HG03571 (cell line): Measurements from ENCODE around the gene RNF20.
"Not testable (repeated sequence)": the region's sequence is repeated elsewhere in the genome, so short reads cannot be mapped to it uniquely, and the experiment has no call there.

Experiments
- ATAC-seq: cut with Tn5 transposase; IDR thresholded peaks from one replicate; pipeline ENCODE4 v1.9.1; 2021; ENCODE audit not compliant: unreplicated experiment

Gene RNF20

DNA sequence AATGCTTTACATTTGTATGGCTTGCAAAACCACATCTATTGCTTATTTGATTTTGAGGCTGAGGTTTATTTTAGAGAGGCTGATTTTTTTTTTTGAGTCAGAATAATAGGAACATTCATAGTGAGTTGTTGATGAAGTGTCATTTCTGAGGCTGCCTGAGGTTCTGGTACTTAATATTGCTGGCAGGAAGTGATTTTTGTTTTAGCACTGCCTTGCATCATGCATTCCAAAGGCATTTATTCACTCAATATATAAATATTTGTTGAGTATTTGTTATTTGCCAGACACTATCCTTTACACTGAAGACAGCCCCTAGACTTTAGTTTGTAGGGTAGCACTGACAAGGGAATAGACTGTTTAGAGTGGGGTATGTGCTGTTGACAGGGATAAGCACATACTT is 2.7 kb downstream of the RNF20 start:
- ATAC-seq, result no peak

DNA sequence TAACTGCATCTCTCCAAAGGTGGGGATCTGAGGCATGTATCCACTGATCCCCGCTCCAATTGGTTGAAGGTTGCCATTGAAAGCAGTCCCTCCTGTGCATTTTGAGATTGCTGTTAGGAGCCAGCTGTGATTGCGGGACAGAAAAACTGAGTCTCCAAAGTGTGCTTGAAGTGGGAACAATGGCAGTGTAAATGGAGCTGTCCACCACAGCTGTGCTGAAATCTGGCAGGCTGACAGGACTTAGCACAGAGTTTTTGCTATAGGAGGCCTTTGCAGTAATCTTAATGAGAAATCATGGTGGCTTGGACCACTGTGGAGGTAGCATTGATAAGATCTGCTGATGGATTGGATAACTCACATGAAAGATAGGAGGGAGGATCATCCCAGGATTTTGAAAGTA is 3.3 kb downstream of the RNF20 start:
- no peak for ATAC-seq

- no peak for ATAC-seq
Observed at GRCh38 chr9:101540069-101540468, 6.4 kb downstream of the RNF20 start.

DNA sequence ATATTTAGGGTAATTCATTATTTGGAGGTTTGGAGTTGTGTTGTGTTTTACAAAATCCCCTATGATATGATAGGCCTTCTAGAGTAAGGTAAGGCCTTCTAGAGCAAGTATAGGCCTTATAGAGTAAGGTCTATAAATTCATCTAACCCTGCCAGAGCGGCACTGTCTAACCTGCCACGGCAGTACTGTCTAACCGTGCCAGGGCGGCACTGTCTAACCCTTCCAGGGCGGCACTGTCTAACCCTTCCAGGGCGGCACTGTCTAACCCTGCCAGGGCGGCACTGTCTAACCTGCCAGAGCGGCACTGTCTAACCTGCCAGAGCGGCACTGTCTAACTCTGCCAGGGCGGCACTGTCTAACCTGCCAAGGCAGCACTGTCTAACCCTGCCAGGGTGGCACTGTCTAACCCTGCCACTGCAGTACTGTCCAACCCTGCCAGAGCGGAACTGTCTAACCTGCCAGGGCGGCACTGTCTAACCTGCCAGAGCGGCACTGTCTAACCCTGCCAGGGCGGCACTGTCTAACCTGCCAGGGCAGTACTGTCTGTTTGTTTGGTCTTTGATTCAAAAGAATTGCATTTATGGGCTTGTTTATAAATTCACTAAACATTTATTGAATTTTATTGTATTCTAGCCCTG is 9.6 kb downstream of the RNF20 start:
- ATAC-seq, result no peak

DNA sequence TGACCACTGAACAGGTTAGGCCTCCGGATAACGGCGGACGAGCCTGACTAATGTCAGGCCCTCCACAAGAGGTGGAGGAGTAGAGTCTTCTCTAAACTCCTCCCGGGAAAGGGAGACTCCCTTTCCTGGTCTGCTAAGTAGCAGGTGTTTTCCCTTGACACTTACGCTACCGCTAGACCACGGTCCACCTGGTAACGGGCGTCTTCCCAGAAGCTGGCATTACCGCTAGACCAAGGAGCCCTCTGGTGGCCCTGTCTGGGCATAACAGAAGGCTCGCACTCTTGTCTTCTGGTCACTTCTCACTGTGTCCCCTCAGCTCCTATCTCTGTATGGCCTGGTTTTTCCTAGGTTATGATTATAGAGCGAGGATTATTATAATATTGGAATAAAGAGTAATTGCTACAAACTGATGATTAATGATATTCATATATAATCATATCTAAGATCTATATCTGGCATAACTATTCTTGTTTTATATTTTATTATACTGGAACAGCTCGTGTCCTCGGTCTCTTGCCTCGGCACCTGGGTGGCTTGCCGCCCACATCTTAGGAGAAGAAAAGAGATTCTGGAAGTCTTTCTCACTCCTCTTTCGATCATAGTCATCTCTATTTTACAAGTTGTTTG is 15.9 kb downstream of the RNF20 start:
- not testable (repeated sequence) for ATAC-seq

- ATAC-seq, result no peak
Observed at GRCh38 chr9:101561740-101562139, 28.1 kb downstream of the RNF20 start.

- no peak for ATAC-seq
Observed at GRCh38 chr9:101562966-101563365, 29.3 kb downstream of the RNF20 start.

DNA sequence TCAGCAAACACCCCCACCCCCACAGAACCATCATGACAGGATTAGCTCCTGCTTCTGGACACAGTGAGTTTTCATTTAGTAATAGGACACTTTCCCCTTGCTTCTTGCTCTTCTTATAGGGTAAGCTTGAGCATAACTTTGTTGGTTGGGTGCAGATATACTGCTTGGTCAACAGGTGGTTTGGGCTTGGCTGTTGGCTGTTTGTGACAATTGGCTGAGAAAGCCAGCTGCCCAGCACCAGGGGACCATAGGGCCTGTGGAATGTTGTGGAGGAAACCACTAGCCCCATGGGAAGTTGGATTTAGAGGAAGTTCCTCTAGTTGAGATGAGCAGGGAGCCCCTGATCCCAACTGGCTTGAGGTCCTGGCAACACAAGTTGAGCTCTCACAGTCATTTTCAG is 30.6 kb downstream of the RNF20 start:
- ATAC-seq, result no peak

GRCh38 chr9:101566904-101567724 is 33.5 kb downstream of the RNF20 start:
- ATAC-seq, result no peak

- no peak for ATAC-seq
Observed at GRCh38 chr9:101567725-101568350, 34.2 kb downstream of the RNF20 start.

DNA sequence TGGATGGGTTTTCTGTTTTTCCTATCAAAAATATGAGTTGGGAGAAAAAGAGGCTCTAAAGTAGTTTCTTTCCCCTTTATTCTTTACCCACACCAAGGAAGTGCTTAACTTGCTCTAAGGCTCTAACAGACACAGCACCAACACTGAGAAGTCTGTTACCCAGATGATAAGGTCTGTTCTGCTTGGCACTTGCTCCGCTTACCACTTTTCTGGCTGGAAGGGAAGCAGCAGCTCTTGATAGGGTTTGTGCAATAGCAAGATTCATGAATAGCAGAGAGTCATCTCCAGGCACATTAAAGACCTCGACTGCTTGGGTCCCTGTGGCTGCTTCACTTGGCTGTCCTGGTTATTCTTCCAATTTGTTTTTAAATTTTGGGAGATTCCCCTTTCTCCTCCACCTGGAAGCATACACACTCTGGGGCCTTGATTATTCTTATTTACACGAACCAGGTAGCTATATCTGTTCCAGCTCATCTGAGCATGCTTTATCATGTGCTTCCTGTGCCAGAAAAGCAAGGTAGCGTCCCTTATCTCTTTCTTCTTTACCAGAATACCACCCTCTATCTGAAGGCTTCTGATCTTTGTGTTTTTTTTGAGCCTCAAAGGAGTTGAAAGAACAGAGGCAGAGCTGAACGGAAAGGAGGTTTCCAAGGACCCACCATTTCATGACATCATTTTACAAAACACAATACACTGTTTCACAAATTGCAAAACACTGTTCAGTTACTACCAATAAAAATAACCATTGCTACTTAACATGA is 36.3 kb downstream of the RNF20 start:
- ATAC-seq, result no peak

- ATAC-seq, result no peak
Observed at GRCh38 chr9:101571114-101571513, 37.5 kb downstream of the RNF20 start.

DNA sequence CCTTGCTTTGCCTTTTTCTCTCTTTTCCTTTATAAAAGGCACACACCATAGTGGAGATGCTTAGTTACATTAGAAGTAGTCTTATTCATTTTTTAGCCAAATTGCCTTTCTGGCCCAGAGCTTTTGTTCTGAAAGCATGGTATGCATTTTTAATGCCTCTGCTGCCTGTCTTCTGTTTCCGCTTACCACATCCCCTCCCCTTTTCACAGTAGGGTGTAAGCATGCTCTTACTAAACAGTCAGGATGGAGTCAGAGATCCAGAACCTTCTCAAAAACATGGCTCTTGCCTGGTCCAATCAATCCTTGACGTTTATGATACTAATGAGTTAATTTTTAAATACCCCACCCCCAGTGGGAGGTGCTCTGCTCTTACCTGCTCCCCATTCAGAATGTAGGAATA is 38.7 kb downstream of the RNF20 start:
- no peak for ATAC-seq

- no peak for ATAC-seq
Observed at GRCh38 chr9:101574731-101575333, 41.2 kb downstream of the RNF20 start.

DNA sequence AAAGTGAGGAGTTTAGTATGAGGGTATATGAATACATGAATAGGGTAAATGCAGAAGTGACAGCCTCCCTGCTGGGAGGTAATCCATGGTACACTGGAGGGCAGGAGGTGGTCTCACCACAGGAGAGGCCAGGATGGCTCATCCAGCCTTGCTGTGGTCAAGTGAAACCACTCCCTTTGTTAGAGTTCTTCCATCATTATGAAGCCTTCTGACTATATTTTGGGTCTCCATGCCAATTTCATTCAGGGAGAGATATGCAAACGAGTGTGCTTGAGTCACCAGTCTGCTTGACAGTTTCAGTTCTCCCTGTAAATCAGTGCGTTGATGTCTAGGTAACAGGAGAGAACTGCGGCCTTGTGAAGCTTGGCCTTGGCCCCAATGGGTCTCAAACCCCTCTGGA is 44.7 kb downstream of the RNF20 start:
- no peak for ATAC-seq

- no peak for ATAC-seq
Observed at GRCh38 chr9:101579711-101580545, 46.3 kb downstream of the RNF20 start.

GRCh38 chr9:101582553-101582952 is 48.9 kb downstream of the RNF20 start:
- no peak for ATAC-seq

GRCh38 chr9:101585740-101586139 is 52.1 kb downstream of the RNF20 start:
- no peak for ATAC-seq

- ATAC-seq, result peak; percentile 73
Observed at GRCh38 chr9:101586651-101587050, 53.0 kb downstream of the RNF20 start.
